Neural progenitor cell (in vitro differentiated cells): ENCODE measurements around the gene TNS3. TPM values are rescaled to one million over a fixed set of nuclear protein-coding genes. Genes with fewer than 3 reads are reported as not detected.

Source experiments
- DNase-seq: peaks from one replicate; pipeline ENCODE4 v3.0.0-alpha.2; 2016; ENCODE audit warnings: low spot score
- H2AFZ ChIP-seq: fragments of 200-600 bp; sonication (generic); replicated peaks from 2 replicates; pipeline ENCODE4 v1.6.1; 2016; ENCODE audit warnings: antibody characterized with exemption
- H3F3A ChIP-seq: fragments of 200-600 bp; sonication (generic); 2 replicates; pipeline ENCODE4 v1.6.1; 2016; ENCODE audit warnings: antibody characterized with exemption, low read depth
- H3K27ac ChIP-seq: fragments of 200-600 bp; sonication (generic); 2 replicates; pipeline ENCODE4 v1.5.1; 2016; ENCODE audit warnings: mild to moderate bottlenecking
- H3K27me3 ChIP-seq: fragments of 200-600 bp; sonication (generic); 2 replicates; pipeline ENCODE4 v1.6.1; 2016; ENCODE audit warnings: mild to moderate bottlenecking, moderate library complexity
- H3K36me3 ChIP-seq: fragments of 200-600 bp; sonication (generic); 2 replicates; pipeline ENCODE4 v1.5.1; 2016
- H3K4me1 ChIP-seq: fragments of 200-600 bp; sonication (generic); 2 replicates; pipeline ENCODE4 v1.6.1; 2016; ENCODE audit warnings: mixed run types
- H3K4me2 ChIP-seq: fragments of 200-600 bp; sonication (generic); 2 replicates; pipeline ENCODE4 v1.6.1; 2016
- H3K4me3 ChIP-seq: fragments of 200-600 bp; sonication (generic); 2 replicates; pipeline ENCODE4 v1.5.1; 2016
- H3K79me2 ChIP-seq: fragments of 200-600 bp; sonication (generic); 2 replicates; pipeline ENCODE4 v1.6.1; 2016; ENCODE audit warnings: low read depth
- H3K9ac ChIP-seq: fragments of 200-600 bp; sonication (generic); 2 replicates; pipeline ENCODE4 v1.6.1; 2016
- H3K9me3 ChIP-seq: fragments of 200-600 bp; sonication (generic); 2 replicates; pipeline ENCODE4 v1.5.1; 2016; ENCODE audit warnings: low read depth
- H4K20me1 ChIP-seq: fragments of 200-600 bp; sonication (generic); 2 replicates; pipeline ENCODE4 v1.6.1; 2016; ENCODE audit warnings: low read depth
- H3K27ac Mint-ChIP-seq: 3 replicates; pipeline ENCODE4 v1.8.0; 2021; ENCODE audit warnings: mixed read lengths
- H3K27me3 Mint-ChIP-seq: 2 replicates; pipeline ENCODE4 v1.8.0; 2022; ENCODE audit warnings: low read depth, mild to moderate bottlenecking, inconsistent platforms, moderate library complexity, mixed read lengths; ENCODE audit not compliant: insufficient read depth
- H3K36me3 Mint-ChIP-seq: 3 replicates; pipeline ENCODE4 v1.8.0; 2021; ENCODE audit warnings: mixed read lengths
- H3K4me1 Mint-ChIP-seq: 3 replicates; pipeline ENCODE4 v1.8.0; 2021; ENCODE audit warnings: mixed read lengths
- H3K4me3 Mint-ChIP-seq: 3 replicates; pipeline ENCODE4 v1.8.0; 2021; ENCODE audit warnings: mild to moderate bottlenecking, moderate library complexity, mixed read lengths
- H3K9me3 Mint-ChIP-seq: 3 replicates; pipeline ENCODE4 v1.8.0; 2020; ENCODE audit warnings: mixed read lengths
- EZH2 ChIP-seq: fragments of 200-600 bp; sonication (generic); IDR thresholded peaks from 2 replicates; pipeline ENCODE4 v1.6.1; 2017; ENCODE audit warnings: antibody characterized with exemption, mild to moderate bottlenecking, moderate library complexity
- EZH2phosphoT487 ChIP-seq: fragments of 200-600 bp; sonication (generic); IDR thresholded peaks from 2 replicates; pipeline ENCODE4 v1.6.1; 2017; ENCODE audit warnings: antibody characterized with exemption
- total RNA-seq: library from RNA; depleted of rRNA; stranded (reverse); fragments of >200 nt; gene quantifications from 2 replicates; pipeline ENCODE4 v1.2.3, GENCODE V29; 2015; ENCODE audit warnings: low replicate concordance
- TF ChIP-seq, protein P1 (sequence below): fragments of 200-600 bp; sonication (generic); IDR thresholded peaks from 2 replicates; pipeline ENCODE4 v1.5.1; 2017; ENCODE audit warnings: antibody characterized with exemption, mild to moderate bottlenecking

The TNS3 gene
- total RNA-seq: 15.0 and 21.8 TPM in 2 replicates

DNA sequence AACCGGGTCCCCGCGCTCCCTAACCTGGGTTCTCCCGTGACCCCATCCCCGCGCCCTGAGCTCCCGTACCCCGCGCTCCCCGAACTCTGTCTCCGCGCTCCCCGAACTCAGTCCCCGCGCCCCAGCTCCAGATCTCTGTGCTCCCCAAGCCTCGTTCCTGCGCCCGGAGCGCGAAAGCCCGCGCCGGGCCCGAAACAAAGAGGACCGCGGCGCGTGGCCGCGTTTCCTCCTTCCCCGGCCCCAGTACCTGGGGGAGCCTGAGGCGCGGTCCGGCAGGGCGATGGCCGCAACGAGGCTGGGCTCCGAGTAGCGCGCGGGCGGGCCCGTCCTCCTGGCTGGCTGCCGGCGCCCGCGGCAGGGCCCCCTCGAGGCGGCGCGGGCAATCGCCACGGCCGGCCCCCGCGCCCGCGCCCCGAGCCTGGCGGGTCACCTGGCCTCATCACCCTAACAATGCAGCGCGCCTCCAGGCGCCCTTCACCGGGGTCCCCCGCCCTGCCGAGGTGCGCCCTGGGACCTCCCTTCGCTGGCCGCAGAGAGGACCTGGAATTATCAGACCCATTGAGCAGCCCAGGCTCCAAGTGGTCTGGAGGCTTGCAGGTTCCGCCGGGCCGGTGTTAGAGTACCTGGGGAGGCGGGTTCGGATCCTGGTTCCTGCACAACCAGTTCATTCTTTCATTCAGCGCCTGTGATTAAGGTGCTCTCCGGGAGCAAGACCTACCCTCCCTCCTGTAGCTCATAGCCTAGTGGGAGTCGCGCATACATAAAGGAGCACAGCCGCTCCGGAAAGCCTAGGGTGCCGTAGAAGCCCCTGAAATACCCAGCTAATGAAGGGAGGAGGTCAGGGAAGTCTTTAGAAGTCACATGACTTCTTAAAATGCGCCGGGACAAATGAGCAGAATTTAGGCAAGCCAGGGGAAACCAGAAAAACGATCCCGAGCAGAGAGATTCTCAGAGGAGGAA is at the start of gene TNS3:
Gene TNS3, minus strand, starts transcription at position 308 of the 960 bp plus-strand sequence. CDS start 142,475 bp downstream, outside the sequence.
- peaks cover 5% of the 10 kb centered on the region for H3F3A ChIP-seq
- Mint-ChIP-seq H3K9me3 (peaks cover 6% of the 10 kb centered on the region), H3K27ac (peak within 1 kb of the TSS; percentile 61), H3K36me3 (no peaks in the 10 kb centered on the region), H3K4me3 (peak within 1 kb of the TSS; percentile 92), H3K27me3 (peaks cover 19% of the 10 kb centered on the region), H3K4me1 (peaks cover 32% of the 10 kb centered on the region)
- DNase-seq: peak; percentile 81
- H3K9me3 ChIP-seq: no peaks in the 10 kb centered on the region
- H2AFZ ChIP-seq: peak within 1 kb of the TSS; percentile 99
- no peaks in the 10 kb centered on the region for H3K36me3 ChIP-seq
- H3K79me2 ChIP-seq: peaks cover 11% of the 10 kb centered on the region
- H4K20me1 ChIP-seq: peaks cover 7% of the 10 kb centered on the region
- TF ChIP-seq EZH2phosphoT487 (no peak), EZH2 (no peak)
- TF ChIP-seq, protein P1, sequence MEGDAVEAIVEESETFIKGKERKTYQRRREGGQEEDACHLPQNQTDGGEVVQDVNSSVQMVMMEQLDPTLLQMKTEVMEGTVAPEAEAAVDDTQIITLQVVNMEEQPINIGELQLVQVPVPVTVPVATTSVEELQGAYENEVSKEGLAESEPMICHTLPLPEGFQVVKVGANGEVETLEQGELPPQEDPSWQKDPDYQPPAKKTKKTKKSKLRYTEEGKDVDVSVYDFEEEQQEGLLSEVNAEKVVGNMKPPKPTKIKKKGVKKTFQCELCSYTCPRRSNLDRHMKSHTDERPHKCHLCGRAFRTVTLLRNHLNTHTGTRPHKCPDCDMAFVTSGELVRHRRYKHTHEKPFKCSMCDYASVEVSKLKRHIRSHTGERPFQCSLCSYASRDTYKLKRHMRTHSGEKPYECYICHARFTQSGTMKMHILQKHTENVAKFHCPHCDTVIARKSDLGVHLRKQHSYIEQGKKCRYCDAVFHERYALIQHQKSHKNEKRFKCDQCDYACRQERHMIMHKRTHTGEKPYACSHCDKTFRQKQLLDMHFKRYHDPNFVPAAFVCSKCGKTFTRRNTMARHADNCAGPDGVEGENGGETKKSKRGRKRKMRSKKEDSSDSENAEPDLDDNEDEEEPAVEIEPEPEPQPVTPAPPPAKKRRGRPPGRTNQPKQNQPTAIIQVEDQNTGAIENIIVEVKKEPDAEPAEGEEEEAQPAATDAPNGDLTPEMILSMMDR: peak; percentile 43
- peak within 1 kb of the TSS; percentile 91 for H3K4me3 ChIP-seq
- H3K27me3 ChIP-seq: peaks cover 29% of the 10 kb centered on the region
- H3K27ac ChIP-seq: no peak within 1 kb of the TSS
- peaks cover 11% of the 10 kb centered on the region for H3K4me1 ChIP-seq
- H3K4me2 ChIP-seq: peak within 1 kb of the TSS; percentile 89
- H3K9ac ChIP-seq: peak within 1 kb of the TSS; percentile 44

DNA sequence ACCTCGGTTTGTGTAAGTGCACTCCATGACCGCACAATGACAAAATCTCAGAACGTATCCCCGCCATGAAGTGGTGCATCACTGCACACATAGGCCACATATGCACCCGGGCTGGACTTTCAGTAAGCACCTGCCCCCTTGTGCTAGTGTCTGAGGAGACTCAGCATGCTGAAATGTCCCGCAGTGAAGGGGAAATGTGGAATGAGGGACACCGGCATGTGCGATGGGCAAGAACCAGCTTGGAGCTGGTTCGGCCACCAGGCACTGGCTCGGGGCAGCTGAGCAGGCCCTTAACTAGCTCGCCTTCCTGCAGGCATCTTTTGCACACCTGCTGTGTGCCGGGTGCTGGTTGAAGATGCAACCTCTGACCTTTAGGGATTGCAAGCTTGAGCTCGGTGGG is 49.8 kb upstream of the TNS3 start:
- Histone ChIP-seq H3K4me3 (no peak overlapping the region), H3F3A (no peaks in the 10 kb centered on the region), H3K9me3 (no peaks in the 10 kb centered on the region), H3K27ac (no peak overlapping the region), H3K4me1 (peaks cover 9% of the 10 kb centered on the region), H3K79me2 (no peaks in the 10 kb centered on the region), H3K9ac (no peak overlapping the region), H3K36me3 (no peaks in the 10 kb centered on the region), H4K20me1 (no peaks in the 10 kb centered on the region), H2AFZ (no peak overlapping the region), H3K27me3 (no peaks in the 10 kb centered on the region), H3K4me2 (no peak overlapping the region)
- peak overlapping the region; percentile 16 for H3K27ac Mint-ChIP-seq
- no peak overlapping the region for H3K4me3 Mint-ChIP-seq
- H3K9me3 Mint-ChIP-seq: no peaks in the 10 kb centered on the region
- peaks cover 38% of the 10 kb centered on the region for H3K4me1 Mint-ChIP-seq
- peaks cover 2% of the 10 kb centered on the region for H3K27me3 Mint-ChIP-seq
- H3K36me3 Mint-ChIP-seq: no peaks in the 10 kb centered on the region
- DNase-seq: no peak
- TF ChIP-seq, protein P1: no peak
- TF ChIP-seq EZH2phosphoT487 (no peak), EZH2 (no peak)

GRCh38 chr7:47627580-47628283 is 45.8 kb upstream of the TNS3 start:
- Mint-ChIP-seq H3K4me3 (no peak overlapping the region), H3K4me1 (peaks cover 45% of the 10 kb centered on the region), H3K27me3 (peaks cover 9% of the 10 kb centered on the region), H3K27ac (peak overlapping the region; percentile 3), H3K9me3 (no peaks in the 10 kb centered on the region), H3K36me3 (no peaks in the 10 kb centered on the region)
- H3K4me3 ChIP-seq: no peak overlapping the region
- H3K27ac ChIP-seq: no peak overlapping the region
- H3K4me1 ChIP-seq: peaks cover 8% of the 10 kb centered on the region
- no peaks in the 10 kb centered on the region for H3K36me3 ChIP-seq
- no peak overlapping the region for H2AFZ ChIP-seq
- DNase-seq: no peak
- no peaks in the 10 kb centered on the region for H4K20me1 ChIP-seq
- no peak overlapping the region for H3K9ac ChIP-seq
- no peaks in the 10 kb centered on the region for H3K9me3 ChIP-seq
- H3K27me3 ChIP-seq: no peaks in the 10 kb centered on the region
- H3F3A ChIP-seq: no peaks in the 10 kb centered on the region
- H3K4me2 ChIP-seq: no peak overlapping the region
- no peaks in the 10 kb centered on the region for H3K79me2 ChIP-seq
- TF ChIP-seq EZH2 (no peak), EZH2phosphoT487 (no peak)
- TF ChIP-seq, protein P1: no peak
